Vagina (tissue), 2 donors: Measurements from ENCODE around the gene RBBP5.

Experiments
- CTCF ChIP-seq, 3 experiments: fragments of 450-650 bp in 2 of 3; fragments of 200-600 bp in 1 of 3; sonication (generic) in 1 of 3; IDR thresholded peaks; one replicate each; pipeline ENCODE4 v1.5.1; 2017 to 2019; ENCODE audit warnings: antibody characterized with exemption in 3 of 3, mild to moderate bottlenecking in 2 of 3, moderate library complexity in 2 of 3
- POLR2A ChIP-seq, 2 donors: fragments of 450-650 bp; IDR thresholded peaks; one replicate each; pipeline ENCODE4 v1.6.1; 2017; ENCODE audit warnings: antibody characterized with exemption in 2 of 2, mild to moderate bottlenecking in 2 of 2, moderate library complexity in 2 of 2
- POLR2AphosphoS5 ChIP-seq, 2 donors: sonication (generic); formaldehyde crosslinking; IDR thresholded peaks; one replicate each; pipeline ENCODE4 v1.9.0; 2017; ENCODE audit warnings: antibody characterized with exemption in 2 of 2, mild to moderate bottlenecking in 2 of 2, low read depth in 1 of 2; ENCODE audit not compliant: insufficient read depth in 1 of 2

GRCh38 chr1:205062895-205063294 lies 58.9 kb downstream of the RBBP5 start:
- no peak for TF ChIP-seq CTCF (IDR thresholded peaks at IDR 0.05)
- TF ChIP-seq POLR2AphosphoS5 (IDR thresholded peaks at IDR 0.05; ENCODE audit: insufficient read depth in 1 of 2, low read depth in 1 of 2): no peak
- TF ChIP-seq POLR2A (IDR thresholded peaks at IDR 0.05): no peak
